Measurements from ENCODE around the gene RAB3D. TPM values are rescaled to one million over a fixed set of nuclear protein-coding genes. Genes with fewer than 3 reads are reported as not detected.

The RAB3D gene
- total and polyA plus RNA-seq, 2 donors (not counting 1 experiment from before 2014, with no cell fraction given): 11.5 to 20.0 TPM

DNA sequence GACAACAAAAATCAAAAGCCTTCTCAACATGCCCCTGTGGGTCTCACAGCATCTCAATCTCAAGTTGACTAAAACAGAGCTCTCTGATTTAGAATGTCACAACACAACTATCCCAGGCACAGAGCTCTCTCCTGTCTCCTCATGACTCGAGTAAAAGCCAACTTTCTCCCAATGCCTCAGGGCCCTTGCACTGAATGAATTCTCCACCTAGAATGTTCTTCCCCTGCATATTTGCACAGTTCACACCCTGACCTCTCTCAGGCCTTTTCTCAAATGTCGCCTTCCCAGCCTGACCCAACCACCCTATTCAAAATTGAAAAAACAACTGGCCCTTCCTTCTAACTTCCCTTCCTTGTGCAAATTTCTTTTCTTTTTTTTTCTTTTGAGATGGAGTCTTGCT lies 31.3 kb upstream of the RAB3D start:
- H3K79me2 ChIP-seq (ENCODE audit: control insufficient read depth, insufficient read depth, low read length): peaks cover 1% of the 10 kb centered on the region
- TF ChIP-seq, protein P1, sequence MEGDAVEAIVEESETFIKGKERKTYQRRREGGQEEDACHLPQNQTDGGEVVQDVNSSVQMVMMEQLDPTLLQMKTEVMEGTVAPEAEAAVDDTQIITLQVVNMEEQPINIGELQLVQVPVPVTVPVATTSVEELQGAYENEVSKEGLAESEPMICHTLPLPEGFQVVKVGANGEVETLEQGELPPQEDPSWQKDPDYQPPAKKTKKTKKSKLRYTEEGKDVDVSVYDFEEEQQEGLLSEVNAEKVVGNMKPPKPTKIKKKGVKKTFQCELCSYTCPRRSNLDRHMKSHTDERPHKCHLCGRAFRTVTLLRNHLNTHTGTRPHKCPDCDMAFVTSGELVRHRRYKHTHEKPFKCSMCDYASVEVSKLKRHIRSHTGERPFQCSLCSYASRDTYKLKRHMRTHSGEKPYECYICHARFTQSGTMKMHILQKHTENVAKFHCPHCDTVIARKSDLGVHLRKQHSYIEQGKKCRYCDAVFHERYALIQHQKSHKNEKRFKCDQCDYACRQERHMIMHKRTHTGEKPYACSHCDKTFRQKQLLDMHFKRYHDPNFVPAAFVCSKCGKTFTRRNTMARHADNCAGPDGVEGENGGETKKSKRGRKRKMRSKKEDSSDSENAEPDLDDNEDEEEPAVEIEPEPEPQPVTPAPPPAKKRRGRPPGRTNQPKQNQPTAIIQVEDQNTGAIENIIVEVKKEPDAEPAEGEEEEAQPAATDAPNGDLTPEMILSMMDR (conservative IDR thresholded peaks at IDR 0.05 in 1 of 2, IDR thresholded peaks at IDR 0.05 in 1 of 2; ENCODE audit: low read depth in 1 of 2, low read length in 2 of 2): no peak
- no peak for TF ChIP-seq EZH2 (IDR thresholded peaks at IDR 0.05; ENCODE audit: low read length, missing control alignments)
- no peaks in the 10 kb centered on the region for H3K27me3 ChIP-seq (ENCODE audit: control insufficient read depth, insufficient read depth, low read length)
- no peak overlapping the region for H3K9ac ChIP-seq (ENCODE audit: insufficient read depth, low read length)
- H3K36me3 ChIP-seq (ENCODE audit: control insufficient read depth, insufficient read depth, low read length): no peaks in the 10 kb centered on the region
- no peaks in the 10 kb centered on the region for H3K9me3 ChIP-seq (ENCODE audit: control insufficient read depth, insufficient read depth, low read depth, low read length)
- H3K27ac ChIP-seq (ENCODE audit: insufficient read depth, low read length): no peak overlapping the region
- DNase-seq (ENCODE audit: low read depth in 2 of 2): no peak
- no peak overlapping the region for H2AFZ ChIP-seq (ENCODE audit: low read length)
- peaks cover 4% of the 10 kb centered on the region for H3K4me1 ChIP-seq (ENCODE audit: control insufficient read depth, extremely low read depth, insufficient read depth, low read length)
- no peak overlapping the region for H3K4me3 ChIP-seq (replicated peaks in 1 of 4; ENCODE audit: control extremely low read depth in 1 of 4, insufficient read depth in 1 of 4, low read depth in 3 of 4, low read length in 4 of 4)
- no peak overlapping the region for H3K4me2 ChIP-seq (ENCODE audit: extremely low read depth, insufficient read depth, low read length)
- no peaks in the 10 kb centered on the region for H4K20me1 ChIP-seq (ENCODE audit: control insufficient read depth, extremely low read depth, insufficient read depth, low read length)

DNA sequence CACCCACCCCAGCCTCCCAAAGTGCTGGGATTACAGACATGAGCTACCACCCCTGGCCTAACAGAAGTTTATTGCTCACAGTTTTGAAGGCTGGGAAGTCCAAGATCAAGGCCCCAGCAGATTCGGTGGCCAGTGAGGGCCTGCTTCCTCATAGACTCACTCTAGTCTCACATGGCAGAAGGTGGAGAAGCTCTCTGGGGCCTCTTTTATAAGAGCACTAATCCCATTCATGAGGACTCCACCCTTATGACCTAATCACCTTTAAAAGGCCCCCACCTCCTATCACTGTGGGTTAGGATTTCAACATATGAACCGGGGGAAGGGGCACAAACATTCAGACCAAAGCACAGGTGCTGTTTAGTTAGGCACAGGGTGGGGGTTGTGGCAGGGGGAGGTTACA lies 28.1 kb upstream of the RAB3D start:
- H3K4me2 ChIP-seq (ENCODE audit: extremely low read depth, insufficient read depth, low read length): no peak overlapping the region
- no peak for DNase-seq (ENCODE audit: low read depth in 2 of 2)
- H3K36me3 ChIP-seq (ENCODE audit: control insufficient read depth, insufficient read depth, low read length): no peaks in the 10 kb centered on the region
- H3K27ac ChIP-seq (ENCODE audit: insufficient read depth, low read length): no peak overlapping the region
- no peak overlapping the region for H2AFZ ChIP-seq (ENCODE audit: low read length)
- no peak for TF ChIP-seq EZH2 (IDR thresholded peaks at IDR 0.05; ENCODE audit: low read length, missing control alignments)
- TF ChIP-seq, protein P1 (conservative IDR thresholded peaks at IDR 0.05 in 1 of 2, IDR thresholded peaks at IDR 0.05 in 1 of 2; ENCODE audit: low read depth in 1 of 2, low read length in 2 of 2): no peak
- H3K4me3 ChIP-seq (replicated peaks in 1 of 4; ENCODE audit: control extremely low read depth in 1 of 4, insufficient read depth in 1 of 4, low read depth in 3 of 4, low read length in 4 of 4): no peak overlapping the region
- no peaks in the 10 kb centered on the region for H3K27me3 ChIP-seq (ENCODE audit: control insufficient read depth, insufficient read depth, low read length)
- H4K20me1 ChIP-seq (ENCODE audit: control insufficient read depth, extremely low read depth, insufficient read depth, low read length): no peaks in the 10 kb centered on the region
- no peaks in the 10 kb centered on the region for H3K4me1 ChIP-seq (ENCODE audit: control insufficient read depth, extremely low read depth, insufficient read depth, low read length)
- no peaks in the 10 kb centered on the region for H3K9me3 ChIP-seq (ENCODE audit: control insufficient read depth, insufficient read depth, low read depth, low read length)
- no peak overlapping the region for H3K9ac ChIP-seq (ENCODE audit: insufficient read depth, low read length)
- no peaks in the 10 kb centered on the region for H3K79me2 ChIP-seq (ENCODE audit: control insufficient read depth, insufficient read depth, low read length)

DNA sequence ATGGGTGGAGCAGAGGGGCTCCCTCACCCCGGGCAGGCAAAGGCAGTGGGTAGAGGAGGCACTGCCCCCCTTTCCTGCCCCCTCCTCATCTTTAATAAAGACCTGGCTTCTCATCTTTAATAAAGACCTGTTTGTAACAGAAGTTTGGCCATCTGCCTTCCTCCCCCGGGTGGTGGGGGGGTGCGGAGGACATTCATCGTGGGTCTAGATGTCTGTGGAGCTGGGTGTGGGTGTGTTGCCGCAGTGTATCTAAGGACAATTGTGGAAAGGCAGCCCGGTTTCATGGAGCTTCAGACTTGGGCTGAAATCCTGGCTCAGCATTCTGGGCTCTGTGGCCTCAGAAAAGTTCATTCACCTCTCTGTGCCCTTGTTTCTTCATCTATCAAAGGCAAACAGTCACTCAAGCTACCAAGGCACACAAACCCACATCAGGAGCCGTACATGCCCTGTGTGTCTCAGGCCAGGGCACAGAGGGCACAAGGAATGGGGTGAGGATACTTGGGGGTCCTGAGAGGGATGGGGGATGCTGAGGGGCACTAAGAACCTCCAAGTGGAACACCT lies 26.2 kb upstream of the RAB3D start:
- H3K4me1 ChIP-seq (ENCODE audit: control insufficient read depth, extremely low read depth, insufficient read depth, low read length): no peaks in the 10 kb centered on the region
- no peak overlapping the region for H3K4me2 ChIP-seq (ENCODE audit: extremely low read depth, insufficient read depth, low read length)
- no peaks in the 10 kb centered on the region for H3K27me3 ChIP-seq (ENCODE audit: control insufficient read depth, insufficient read depth, low read length)
- no peak overlapping the region for H2AFZ ChIP-seq (ENCODE audit: low read length)
- H3K36me3 ChIP-seq (ENCODE audit: control insufficient read depth, insufficient read depth, low read length): peaks cover 8% of the 10 kb centered on the region
- H3K9me3 ChIP-seq (ENCODE audit: control insufficient read depth, insufficient read depth, low read depth, low read length): no peaks in the 10 kb centered on the region
- H3K9ac ChIP-seq (ENCODE audit: insufficient read depth, low read length): no peak overlapping the region
- no peaks in the 10 kb centered on the region for H3K79me2 ChIP-seq (ENCODE audit: control insufficient read depth, insufficient read depth, low read length)
- DNase-seq (ENCODE audit: low read depth in 2 of 2): no peak
- no peak overlapping the region for H3K4me3 ChIP-seq (replicated peaks in 1 of 4; ENCODE audit: control extremely low read depth in 1 of 4, insufficient read depth in 1 of 4, low read depth in 3 of 4, low read length in 4 of 4)
- no peak overlapping the region for H3K27ac ChIP-seq (ENCODE audit: insufficient read depth, low read length)
- H4K20me1 ChIP-seq (ENCODE audit: control insufficient read depth, extremely low read depth, insufficient read depth, low read length): no peaks in the 10 kb centered on the region
- TF ChIP-seq, protein P1 (conservative IDR thresholded peaks at IDR 0.05 in 1 of 2, IDR thresholded peaks at IDR 0.05 in 1 of 2; ENCODE audit: low read depth in 1 of 2, low read length in 2 of 2): no peak
- no peak for TF ChIP-seq EZH2 (IDR thresholded peaks at IDR 0.05; ENCODE audit: low read length, missing control alignments)
